Activated CD8-positive, alpha-beta T cell treated with anti-CD3 and anti-CD28 coated beads, Interleukin-2, amount 10 ng/mL, durations not matched to agents 7 days and 5 days (primary cell): Measurements from ENCODE around the gene CDH22. TPM values are rescaled to one million over a fixed set of nuclear protein-coding genes. Genes with fewer than 3 reads are reported as not detected.

Source experiments
- ATAC-seq: fragments of 150-1000 bp; cut with Tn5 transposase; one replicate; pipeline ENCODE4 v1.10.0; 2021; ENCODE audit warnings: moderate library complexity
- CTCF ChIA-PET: fragments of 350-600 bp; sonication (Branson Sonifier 250); formaldehyde crosslinking; loops from one replicate; lab custom pipeline; 2021; ENCODE audit warnings: antibody characterized with exemption; lab: Charles Lee
- POLR2A ChIA-PET: fragments of 350-600 bp; sonication (Branson Sonifier 250); formaldehyde crosslinking; loops from one replicate; lab custom pipeline; 2021; ENCODE audit warnings: antibody characterized with exemption; lab: Charles Lee
- DNase-seq: peaks from one replicate; pipeline ENCODE4 v3.0.0-alpha.2; 2020
- H3K27ac Mint-ChIP-seq: one replicate; pipeline ENCODE4 v1.8.0; 2021; ENCODE audit warnings: mild to moderate bottlenecking, mixed read lengths
- H3K27me3 Mint-ChIP-seq: one replicate; pipeline ENCODE4 v1.8.0; 2021; ENCODE audit warnings: low read depth, mixed read lengths
- H3K36me3 Mint-ChIP-seq: one replicate; pipeline ENCODE4 v1.8.0; 2021; ENCODE audit warnings: low read depth, mixed read lengths
- H3K4me1 Mint-ChIP-seq: one replicate; pipeline ENCODE4 v1.8.0; 2021; ENCODE audit warnings: low read depth, mixed read lengths
- H3K4me3 Mint-ChIP-seq: one replicate; pipeline ENCODE4 v1.8.0; 2021; ENCODE audit warnings: mild to moderate bottlenecking, mixed read lengths
- H3K9me3 Mint-ChIP-seq: one replicate; pipeline ENCODE4 v1.8.0; 2022; ENCODE audit warnings: mixed read lengths; ENCODE audit not compliant: insufficient read depth
- total RNA-seq, 2 experiments: library from RNA; stranded (reverse); gene quantifications; one replicate each; pipeline ENCODE4 v1.2.3, GENCODE V29; 2021

Gene CDH22
- total RNA-seq, 2 experiments from 2014 or later: not detected

GRCh38 chr20:46350986-46351267, 42.6 kb upstream of the CDH22 start:
- H3K27ac Mint-ChIP-seq: peak overlapping the region; percentile 33
- ChIA-PET POLR2A (no interaction called here), CTCF (no interaction called here)

DNA sequence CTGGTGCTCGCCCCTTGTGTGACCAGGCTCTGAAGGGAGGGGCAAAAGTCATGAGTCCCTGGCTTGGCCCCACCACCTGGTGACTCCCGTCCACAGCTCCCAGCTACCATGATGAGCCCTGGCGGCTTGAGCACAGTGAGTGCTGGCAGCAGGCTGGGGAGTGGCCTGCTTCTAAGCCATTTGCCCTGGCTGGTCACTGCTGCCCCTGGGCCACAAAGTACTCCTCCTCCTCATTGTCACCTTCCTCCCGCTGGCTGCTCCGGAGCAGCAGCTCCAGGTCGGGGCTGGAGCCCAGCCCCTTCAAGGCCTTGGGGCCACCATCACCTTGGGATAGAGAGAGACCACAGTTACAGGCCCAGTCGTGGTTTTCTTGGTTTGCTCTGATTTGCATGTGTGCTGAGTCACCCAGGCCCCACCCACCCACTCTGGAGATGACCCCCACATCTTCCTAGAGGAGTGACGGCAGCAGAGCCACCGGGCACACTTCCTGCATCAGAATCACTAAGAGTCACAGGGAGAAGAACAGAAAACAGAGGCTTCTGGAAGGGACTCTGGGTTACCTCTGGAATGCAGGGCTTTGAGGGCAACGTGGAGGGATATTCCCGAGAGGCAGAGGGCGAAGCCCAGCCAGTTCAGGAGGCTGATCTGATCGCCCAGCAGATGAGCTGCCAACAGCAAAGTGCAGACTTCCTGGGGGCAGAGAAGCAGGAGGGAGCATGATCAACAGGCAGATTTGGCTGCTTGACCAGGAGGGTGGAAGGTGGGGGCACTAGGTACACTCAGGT, 42.1 kb upstream of the CDH22 start:
- DNase-seq (no peak), ATAC-seq (no peak)
- ChIA-PET CTCF (interaction anchor here (1.7 to 2.6 kb wide), 4 partner anchors 8 to 54 kb away, joined by 4 to 20 read pairs (median 16); no protein-coding TSS in a partner anchor), POLR2A (no interaction called here)
- Mint-ChIP-seq H3K27ac (peak overlapping the region; percentile 33), H3K27me3 (no peaks in the 10 kb centered on the region), H3K9me3 (no peaks in the 10 kb centered on the region), H3K4me1 (peaks cover 20% of the 10 kb centered on the region), H3K4me3 (no peak overlapping the region), H3K36me3 (peaks cover 13% of the 10 kb centered on the region)

More at GRCh38 chr20:46350986-46351267, 42.6 kb upstream of the CDH22 start:
- ATAC-seq (no peak), DNase-seq (no peak)
- H3K4me1 Mint-ChIP-seq: peaks cover 20% of the 10 kb centered on the region
- H3K27me3 Mint-ChIP-seq: no peaks in the 10 kb centered on the region
- H3K9me3 Mint-ChIP-seq: no peaks in the 10 kb centered on the region
- no peak overlapping the region for H3K4me3 Mint-ChIP-seq
- H3K36me3 Mint-ChIP-seq: peaks cover 17% of the 10 kb centered on the region

DNA sequence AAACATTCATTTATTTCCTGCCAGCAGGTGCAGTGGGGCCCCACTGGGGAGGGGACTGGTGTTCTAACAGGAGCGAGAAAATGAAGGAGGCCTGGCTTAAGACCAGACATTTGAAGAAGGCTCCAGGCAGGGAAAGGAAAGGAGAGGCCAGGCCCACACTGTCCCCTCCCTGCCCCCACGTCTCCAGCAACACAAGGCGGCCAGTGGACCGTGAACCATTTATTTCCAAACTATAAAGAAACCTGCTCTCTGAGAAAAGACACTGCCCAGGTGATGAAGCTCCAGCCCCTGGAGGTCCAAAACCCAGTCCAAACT, 41.4 kb upstream of the CDH22 start:
- Mint-ChIP-seq H3K27ac (no peak overlapping the region), H3K9me3 (no peaks in the 10 kb centered on the region), H3K27me3 (peaks cover 4% of the 10 kb centered on the region), H3K36me3 (peaks cover 12% of the 10 kb centered on the region), H3K4me3 (no peak overlapping the region), H3K4me1 (peaks cover 21% of the 10 kb centered on the region)
- no peak for DNase-seq
- no peak for ATAC-seq
- ChIA-PET POLR2A (interaction anchor here (0.9 kb wide), 1 partner anchor 415 kb away, joined by 3 read pairs; the partner anchor contains the start of gene PCIF1), CTCF (interaction anchor here (0.7 to 2.6 kb wide), 15 partner anchors 9 to 335 kb away, joined by 3 to 20 read pairs (median 5); partner anchors contain the start of genes CDH22 and ELMO2)

- no peaks in the 10 kb centered on the region for H3K9me3 Mint-ChIP-seq
- ATAC-seq: peak; percentile 65
- H3K4me1 Mint-ChIP-seq: peaks cover 24% of the 10 kb centered on the region
- no peak overlapping the region for H3K27ac Mint-ChIP-seq
- DNase-seq: peak; percentile 65
- POLR2A ChIA-PET: interaction anchor here (0.9 to 1.2 kb wide), 3 partner anchors 9 to 415 kb away, joined by 3 to 4 read pairs (median 3); partner anchors contain the start of gene PCIF1
- CTCF ChIA-PET: interaction anchor here (0.7 to 2.6 kb wide), 28 partner anchors 8 to 419 kb away, joined by 3 to 20 read pairs (median 4); partner anchors contain the start of genes CDH22 and ELMO2
- H3K36me3 Mint-ChIP-seq: peaks cover 11% of the 10 kb centered on the region
- peaks cover 8% of the 10 kb centered on the region for H3K27me3 Mint-ChIP-seq
- H3K4me3 Mint-ChIP-seq: no peak overlapping the region
These were observed 40.9 kb upstream of the CDH22 start for GRCh38 chr20:46349035-46349741.

DNA sequence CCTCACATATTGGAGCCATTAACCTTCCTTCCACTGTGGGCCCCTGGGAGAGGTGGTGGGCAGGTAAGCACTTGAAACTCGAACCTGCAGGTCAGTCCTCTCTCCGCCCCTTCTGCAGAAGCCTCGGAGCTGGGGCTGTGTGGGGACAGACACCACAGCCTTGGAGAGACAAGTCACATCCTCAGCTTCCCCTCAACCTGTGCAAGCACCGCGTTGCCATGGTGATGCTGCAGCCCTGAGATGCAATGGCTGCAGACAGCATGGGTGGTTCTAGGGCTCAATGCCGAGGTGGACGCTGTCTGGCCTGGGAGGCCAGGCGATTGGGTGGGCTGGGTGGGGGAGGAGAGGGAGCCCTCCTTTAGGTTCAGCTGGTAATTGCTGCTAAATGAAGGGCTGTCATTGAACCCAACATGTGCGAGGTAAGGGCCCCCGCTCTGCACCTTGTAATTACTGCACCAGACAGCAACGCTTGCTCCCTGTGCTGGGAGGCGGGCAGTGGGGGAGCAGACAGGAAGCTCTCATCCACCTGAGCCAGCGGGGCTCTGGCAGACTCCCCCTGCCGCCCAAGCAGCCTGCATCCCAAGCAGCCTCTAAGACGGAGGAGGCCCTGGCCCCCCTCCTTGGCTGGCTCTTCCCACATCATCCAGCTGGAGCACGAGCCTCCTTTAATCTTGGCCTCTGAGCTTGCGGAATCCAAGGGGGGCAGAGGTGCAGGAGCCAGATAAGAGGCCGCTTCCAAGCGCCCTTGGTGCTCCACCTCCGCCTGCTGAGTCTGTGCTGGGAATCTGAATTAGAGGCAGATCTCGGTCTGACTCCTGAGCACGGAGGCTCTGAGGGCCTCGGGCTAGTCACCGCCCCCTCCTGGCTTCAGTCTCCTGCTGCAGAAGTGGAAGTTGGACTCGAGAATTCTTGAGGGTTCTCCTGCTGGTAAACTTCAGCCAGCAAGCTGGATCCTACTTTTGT, 39.8 kb upstream of the CDH22 start:
- Mint-ChIP-seq H3K36me3 (peaks cover 11% of the 10 kb centered on the region), H3K27ac (no peak overlapping the region)
- CTCF ChIA-PET: interaction anchor here (0.7 to 2.6 kb wide), 25 partner anchors 7 to 418 kb away, joined by 3 to 20 read pairs (median 5); partner anchors contain the start of genes CDH22 and ELMO2

GRCh38 chr20:46346770-46347169, 38.5 kb upstream of the CDH22 start:
- H3K36me3 Mint-ChIP-seq: peaks cover 11% of the 10 kb centered on the region
- H3K27me3 Mint-ChIP-seq: peaks cover 23% of the 10 kb centered on the region
- ChIA-PET POLR2A (no interaction called here), CTCF (no interaction called here)
- ATAC-seq (no peak), DNase-seq (no peak)
- no peaks in the 10 kb centered on the region for H3K9me3 Mint-ChIP-seq
- no peak overlapping the region for H3K4me3 Mint-ChIP-seq
- no peak overlapping the region for H3K27ac Mint-ChIP-seq
- peaks cover 28% of the 10 kb centered on the region for H3K4me1 Mint-ChIP-seq

More for the DNA sequence above, 39.8 kb upstream of the CDH22 start:
- Mint-ChIP-seq H3K4me1 (peaks cover 25% of the 10 kb centered on the region), H3K4me3 (no peak overlapping the region), H3K27me3 (peaks cover 13% of the 10 kb centered on the region), H3K9me3 (no peaks in the 10 kb centered on the region)
- ATAC-seq (no peak), DNase-seq (no peak)
- POLR2A ChIA-PET: interaction anchor here (0.7 to 1.2 kb wide), 3 partner anchors 10 to 16 kb away, joined by 3 to 4 read pairs (median 3); no protein-coding TSS in a partner anchor

DNA sequence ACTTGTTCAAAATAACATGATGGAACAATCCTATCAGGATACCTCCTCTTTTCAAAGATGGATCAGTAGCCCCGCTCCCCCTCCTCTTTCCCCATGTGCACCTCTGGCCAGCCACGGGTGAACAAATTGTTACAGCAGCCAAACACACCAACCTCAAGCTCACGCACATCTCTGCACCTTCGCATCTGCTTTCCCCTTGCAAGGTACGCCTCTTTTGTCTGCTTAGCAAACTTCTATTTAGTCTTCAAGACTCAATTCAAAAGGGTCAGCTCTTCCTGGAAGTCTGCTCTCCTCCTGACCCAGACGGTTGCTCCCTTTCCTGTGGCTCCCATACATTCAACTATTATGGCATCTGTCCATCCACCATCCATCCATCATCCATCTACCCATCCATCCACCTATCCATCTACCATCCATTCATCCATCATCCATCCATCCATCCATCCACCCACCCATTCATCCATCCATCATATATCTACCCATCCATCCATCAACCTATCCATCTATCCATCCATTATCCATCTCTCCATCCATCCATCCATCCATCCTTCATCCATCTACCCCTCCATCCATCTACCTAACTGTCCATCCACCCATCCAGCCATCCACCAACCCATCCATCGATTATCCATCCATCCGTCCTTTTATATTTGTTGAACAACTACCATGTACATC, 36.3 kb upstream of the CDH22 start:
- Mint-ChIP-seq H3K27me3 (peaks cover 23% of the 10 kb centered on the region), H3K4me3 (no peak overlapping the region), H3K9me3 (no peaks in the 10 kb centered on the region), H3K27ac (no peak overlapping the region), H3K4me1 (peaks cover 13% of the 10 kb centered on the region), H3K36me3 (peaks cover 4% of the 10 kb centered on the region)
- POLR2A ChIA-PET: interaction anchor here (0.6 to 0.7 kb wide), 2 partner anchors 13 to 362 kb away, joined by 3 read pairs; no protein-coding TSS in a partner anchor
- DNase-seq (no peak), ATAC-seq (no peak)
- CTCF ChIA-PET: no interaction called here

GRCh38 chr20:46343975-46344357, 35.7 kb upstream of the CDH22 start:
- Mint-ChIP-seq H3K36me3 (peaks cover 4% of the 10 kb centered on the region), H3K27me3 (peaks cover 25% of the 10 kb centered on the region), H3K9me3 (no peaks in the 10 kb centered on the region), H3K4me1 (peaks cover 10% of the 10 kb centered on the region), H3K4me3 (no peak overlapping the region), H3K27ac (no peak overlapping the region)
- ChIA-PET CTCF (no interaction called here), POLR2A (interaction anchor here (0.6 to 0.7 kb wide), 2 partner anchors 14 to 362 kb away, joined by 3 read pairs; no protein-coding TSS in a partner anchor)
- ATAC-seq (no peak), DNase-seq (no peak)

- CTCF ChIA-PET: no interaction called here
- POLR2A ChIA-PET: interaction anchor here (1.2 kb wide), 1 partner anchor 21 kb away, joined by 3 read pairs; no protein-coding TSS in a partner anchor
- Mint-ChIP-seq H3K4me1 (peaks cover 8% of the 10 kb centered on the region), H3K4me3 (no peak overlapping the region), H3K27me3 (peaks cover 28% of the 10 kb centered on the region), H3K9me3 (no peaks in the 10 kb centered on the region), H3K36me3 (peaks cover 4% of the 10 kb centered on the region), H3K27ac (no peak overlapping the region)
- ATAC-seq (no peak), DNase-seq (no peak)
These were observed 35.2 kb upstream of the CDH22 start for GRCh38 chr20:46343348-46343974.
